Caco-2 (cell line): ENCODE results near the gene SLC25A24. TPM values are rescaled to one million over a fixed set of nuclear protein-coding genes. Genes with fewer than 3 reads are reported as not detected.

Experiments
- BruUV-seq: library from RNA; stranded (reverse); fragments of 400-500 nt; replicated peaks from 2 replicates; lab custom pipeline; 2021; lab: Mats Ljungman, UMichigan
- CTCF ChIA-PET: fragments of 300-600 bp; sonication (Branson Sonifier 250); formaldehyde crosslinking; loops from one replicate; lab custom pipeline; 2022; ENCODE audit warnings: antibody characterized with exemption; lab: Charles Lee
- POLR2A ChIA-PET: fragments of 300-600 bp; sonication (Branson Sonifier 250); formaldehyde crosslinking; loops from one replicate; lab custom pipeline; 2022; ENCODE audit warnings: antibody characterized with exemption; lab: Charles Lee
- DNase-seq, 2 experiments: peaks; one replicate each; pipeline versions ENCODE4 v3.0.0 to v3.0.0-alpha.2; 2020 to 2022
- H3K27me3 ChIP-seq: replicated peaks from 2 replicates; pipeline ENCODE4 v1.6.0; 2011; ENCODE audit warnings: low read length; ENCODE audit not compliant: control insufficient read depth, insufficient read depth
- H3K36me3 ChIP-seq: 2 replicates; pipeline ENCODE4 v1.5.1; 2011; ENCODE audit warnings: low read length; ENCODE audit not compliant: control insufficient read depth, insufficient read depth
- H3K4me1 ChIP-seq: fragments of 250-450 bp; sonication (Bioruptor Pico); 2 replicates; pipeline ENCODE4 v1.5.1; 2020; ENCODE audit warnings: mild to moderate bottlenecking
- H3K4me3 ChIP-seq: 2 replicates; pipeline ENCODE4 v1.5.1; 2011; ENCODE audit warnings: low read depth, mild to moderate bottlenecking, control low read depth, low read length
- H3K9me3 ChIP-seq: fragments of 250-450 bp; sonication (Bioruptor Pico); 2 replicates; pipeline ENCODE4 v1.5.1; 2020; ENCODE audit warnings: mild to moderate bottlenecking, moderate library complexity
- H3K27ac Mint-ChIP-seq: one replicate; pipeline ENCODE4 v1.8.0; 2022; ENCODE audit warnings: mixed read lengths; ENCODE audit not compliant: unreplicated experiment
- H3K27me3 Mint-ChIP-seq: one replicate; pipeline ENCODE4 v1.8.0; 2022; ENCODE audit warnings: mixed read lengths; ENCODE audit not compliant: insufficient read depth, unreplicated experiment
- H3K36me3 Mint-ChIP-seq: one replicate; pipeline ENCODE4 v1.8.0; 2022; ENCODE audit warnings: mild to moderate bottlenecking, mixed read lengths; ENCODE audit not compliant: insufficient read depth, unreplicated experiment
- H3K4me1 Mint-ChIP-seq: one replicate; pipeline ENCODE4 v1.8.0; 2022; ENCODE audit warnings: low read depth, mixed read lengths; ENCODE audit not compliant: unreplicated experiment
- H3K4me3 Mint-ChIP-seq: one replicate; pipeline ENCODE4 v1.8.0; 2022; ENCODE audit warnings: mild to moderate bottlenecking, moderate library complexity, mixed read lengths; ENCODE audit not compliant: unreplicated experiment
- H3K9me3 Mint-ChIP-seq: one replicate; pipeline ENCODE4 v1.8.0; 2022; ENCODE audit warnings: mixed read lengths; ENCODE audit not compliant: unreplicated experiment
- CTCF ChIP-seq, 2 experiments: fragments of 200-600 bp in 1 of 2; IDR thresholded peaks; 1 replicate in 1 of 2; 2 replicates in 1 of 2; pipeline versions ENCODE4 v1.5.1 to v1.8.0; 2011 to 2022; ENCODE audit warnings: antibody characterized with exemption in 1 of 2, control low read depth in 1 of 2, inconsistent platforms in 1 of 2, low read depth in 1 of 2, low read length in 1 of 2, mild to moderate bottlenecking in 1 of 2, moderate library complexity in 1 of 2; ENCODE audit not compliant: insufficient read depth in 1 of 2, severe bottlenecking in 1 of 2, unreplicated experiment in 1 of 2
- intact Hi-C: fragments of 100-400 bp; cut with micrococcal nuclease; formaldehyde crosslinking; loops from one replicate; pipeline ENCODE4 v1.10.0; 2022; ENCODE audit not compliant: unreplicated experiment
- total RNA-seq: library from RNA; stranded (reverse); gene quantifications from 2 replicates; pipeline ENCODE4 v1.2.3, GENCODE V29; 2022

Gene SLC25A24
- total RNA-seq, 1 experiment from 2014 or later: 26.4 TPM

- TF ChIP-seq CTCF (IDR thresholded peaks at IDR 0.05; ENCODE audit: insufficient read depth in 1 of 2, low read depth in 1 of 2, low read length in 1 of 2, severe bottlenecking in 1 of 2, unreplicated experiment in 1 of 2): no peak
- no peak overlapping the region for H3K27ac Mint-ChIP-seq
- H3K4me1 Mint-ChIP-seq: no peaks in the 10 kb centered on the region
- no peak overlapping the region for H3K4me3 Mint-ChIP-seq
- H3K36me3 Mint-ChIP-seq: peaks cover 50% of the 10 kb centered on the region
- no peak for DNase-seq
- H3K4me1 ChIP-seq: no peaks in the 10 kb centered on the region
- no peaks in the 10 kb centered on the region for H3K9me3 ChIP-seq
- no peaks in the 10 kb centered on the region for H3K36me3 ChIP-seq
- no peaks in the 10 kb centered on the region for H3K27me3 Mint-ChIP-seq
- no TSS peak for BruUV-seq
- ChIA-PET POLR2A (interaction anchor here (0.6 kb wide), 1 partner anchor 308 kb away, joined by 3 read pairs; no protein-coding TSS in a partner anchor), CTCF (no interaction called here)
- no peaks in the 10 kb centered on the region for H3K27me3 ChIP-seq
- no peaks in the 10 kb centered on the region for H3K9me3 Mint-ChIP-seq
- intact Hi-C loops: no loop called here
- no peak overlapping the region for H3K4me3 ChIP-seq
Measured at GRCh38 chr1:108142773-108143394, 57.3 kb downstream of the SLC25A24 start.

GRCh38 chr1:108142258-108142657 is 57.9 kb downstream of the SLC25A24 start:
- TF ChIP-seq CTCF (IDR thresholded peaks at IDR 0.05; ENCODE audit: insufficient read depth in 1 of 2, low read depth in 1 of 2, low read length in 1 of 2, severe bottlenecking in 1 of 2, unreplicated experiment in 1 of 2): no peak
- H3K27me3 ChIP-seq: no peaks in the 10 kb centered on the region
- no TSS peak for BruUV-seq
- no peak overlapping the region for H3K27ac Mint-ChIP-seq
- no peak overlapping the region for H3K4me3 Mint-ChIP-seq
- no peaks in the 10 kb centered on the region for H3K9me3 Mint-ChIP-seq
- H3K27me3 Mint-ChIP-seq: no peaks in the 10 kb centered on the region
- no peaks in the 10 kb centered on the region for H3K36me3 ChIP-seq
- no peaks in the 10 kb centered on the region for H3K4me1 ChIP-seq
- intact Hi-C loops: no loop called here
- DNase-seq: no peak
- CTCF ChIA-PET: no interaction called here
- H3K9me3 ChIP-seq: no peaks in the 10 kb centered on the region
- peaks cover 46% of the 10 kb centered on the region for H3K36me3 Mint-ChIP-seq
- no peaks in the 10 kb centered on the region for H3K4me1 Mint-ChIP-seq
- no peak overlapping the region for H3K4me3 ChIP-seq
- POLR2A ChIA-PET: interaction anchor here (0.6 kb wide), 1 partner anchor 307 kb away, joined by 3 read pairs; no protein-coding TSS in a partner anchor

GRCh38 chr1:108141621-108142020 is 58.5 kb downstream of the SLC25A24 start:
- ChIA-PET CTCF (no interaction called here), POLR2A (no interaction called here)
- DNase-seq: no peak
- no peaks in the 10 kb centered on the region for H3K27me3 Mint-ChIP-seq
- H3K36me3 ChIP-seq: no peaks in the 10 kb centered on the region
- H3K4me3 ChIP-seq: no peak overlapping the region
- no peak for TF ChIP-seq CTCF (IDR thresholded peaks at IDR 0.05; ENCODE audit: insufficient read depth in 1 of 2, low read depth in 1 of 2, low read length in 1 of 2, severe bottlenecking in 1 of 2, unreplicated experiment in 1 of 2)
- intact Hi-C loops: no loop called here
- H3K4me1 Mint-ChIP-seq: no peaks in the 10 kb centered on the region
- H3K27me3 ChIP-seq: no peaks in the 10 kb centered on the region
- no peak overlapping the region for H3K4me3 Mint-ChIP-seq
- no peaks in the 10 kb centered on the region for H3K9me3 ChIP-seq
- peaks cover 40% of the 10 kb centered on the region for H3K36me3 Mint-ChIP-seq
- H3K9me3 Mint-ChIP-seq: no peaks in the 10 kb centered on the region
- no peaks in the 10 kb centered on the region for H3K4me1 ChIP-seq
- no TSS peak for BruUV-seq
- no peak overlapping the region for H3K27ac Mint-ChIP-seq
